K562 (cell line): ENCODE data around the gene DOCK7.

ENCODE experiments used
- CHD4 ChIP-seq: fragments of 200-600 bp; sonication (generic); IDR thresholded peaks from 3 replicates; pipeline ENCODE4 v1.6.1; 2012; ENCODE audit warnings: low read depth, mild to moderate bottlenecking, mixed read lengths, low read length, inconsistent platforms; ENCODE audit not compliant: insufficient read depth, insufficient replicate concordance, poor library complexity, severe bottlenecking
- CTCF ChIP-seq, 3 experiments: IDR thresholded peaks in 2 of 3; conservative IDR thresholded peaks in 1 of 3; 2 replicates each; pipeline ENCODE4 v1.5.1; 2011 to 2012; ENCODE audit warnings: low read length in 3 of 3, mild to moderate bottlenecking in 3 of 3, control low read depth in 2 of 3, improper control_type of control experiment in 1 of 3, inconsistent platforms in 1 of 3, low read depth in 1 of 3, mixed read lengths in 1 of 3, moderate library complexity in 1 of 3; ENCODE audit not compliant: insufficient read depth in 2 of 3
- ELK1 ChIP-seq: sonication (generic); formaldehyde crosslinking; IDR thresholded peaks from 2 replicates; pipeline ENCODE4 v1.8.1; 2022; ENCODE audit warnings: missing genetic modification reagents
- FOXM1 ChIP-seq, 2 experiments: fragments of 450-650 bp in 1 of 2; sonication (generic) in 1 of 2; formaldehyde crosslinking in 1 of 2; IDR thresholded peaks; 2 replicates each; pipeline versions ENCODE4 v1.6.1 to v1.9.0; 2017 to 2022; ENCODE audit warnings: low read depth in 2 of 2, mild to moderate bottlenecking in 2 of 2, missing genetic modification reagents in 1 of 2, moderate library complexity in 1 of 2
- HNRNPLL ChIP-seq: fragments of 200-400 bp; formaldehyde crosslinking; IDR thresholded peaks from 2 replicates; pipeline ENCODE4 v1.6.1; 2017; ENCODE audit warnings: low read length, low read depth, mild to moderate bottlenecking; ENCODE audit not compliant: poor library complexity, severe bottlenecking
- IRF1 ChIP-seq: sonication (generic); formaldehyde crosslinking; IDR thresholded peaks from 2 replicates; pipeline ENCODE4 v1.8.0; 2022; ENCODE audit warnings: missing genetic modification reagents, mild to moderate bottlenecking, borderline replicate concordance
- KDM5B ChIP-seq: fragments of 200-600 bp; sonication (generic); IDR thresholded peaks from 2 replicates; pipeline ENCODE4 v1.6.1; 2012; ENCODE audit warnings: low read depth, mild to moderate bottlenecking, moderate library complexity, low read length, control low read depth, inconsistent platforms; ENCODE audit not compliant: insufficient replicate concordance
- SMARCA5 ChIP-seq: fragments of 450-650 bp; IDR thresholded peaks from 2 replicates; pipeline ENCODE4 v1.6.1; 2016
- TOE1 ChIP-seq, 2 experiments: fragments of 450-650 bp in 1 of 2; sonication (generic) in 1 of 2; formaldehyde crosslinking in 1 of 2; IDR thresholded peaks; 2 replicates each; pipeline versions ENCODE4 v1.7.1 to v1.8.0; 2016 to 2022; ENCODE audit warnings: borderline replicate concordance in 2 of 2, mild to moderate bottlenecking in 2 of 2, antibody characterized with exemption in 1 of 2, inconsistent platforms in 1 of 2, low read depth in 1 of 2, missing genetic modification reagents in 1 of 2, moderate library complexity in 1 of 2
- ZEB2 ChIP-seq: fragments of 450-650 bp; IDR thresholded peaks from 2 replicates; pipeline ENCODE4 v1.6.1; 2016

- no peak for TF ChIP-seq KDM5B
- TF ChIP-seq ZEB2, result no peak
- TF ChIP-seq IRF1 (CRISPR knock-in tag), result no peak
- no peak for TF ChIP-seq CTCF (IDR thresholded peaks at IDR 0.05 in 2 of 3, conservative IDR thresholded peaks at IDR 0.05 in 1 of 3; ENCODE audit: insufficient read depth in 2 of 3, low read depth in 1 of 3, low read length in 3 of 3)
- TF ChIP-seq CHD4, result no peak
- no peak for TF ChIP-seq TOE1 (IDR thresholded peaks at IDR 0.05; ENCODE audit: borderline replicate concordance)
- no peak for TF ChIP-seq TOE1 (CRISPR knock-in tag; IDR thresholded peaks at IDR 0.05; ENCODE audit: borderline replicate concordance, low read depth)
- TF ChIP-seq FOXM1 (IDR thresholded peaks at IDR 0.05; ENCODE audit: low read depth), result no peak
- no peak for TF ChIP-seq FOXM1 (CRISPR knock-in tag; IDR thresholded peaks at IDR 0.05; ENCODE audit: low read depth)
- no peak for TF ChIP-seq SMARCA5
- TF ChIP-seq HNRNPLL, result no peak
- no peak for TF ChIP-seq ELK1 (CRISPR knock-in tag)
Measured at GRCh38 chr1:62727656-62728407, 39.6 kb upstream of the DOCK7 start.
